Measurements from ENCODE around the gene ASB12. TPM values are rescaled to one million over a fixed set of nuclear protein-coding genes. Genes with fewer than 3 reads are reported as not detected.

Gene ASB12
- total and polyA plus RNA-seq, 10 of the 15 experiments (the other 5 are each of a cell fraction or from before 2014, with no cell fraction given): 0.07 to 0.35 (median 0.14) TPM; not detected in 6

DNA sequence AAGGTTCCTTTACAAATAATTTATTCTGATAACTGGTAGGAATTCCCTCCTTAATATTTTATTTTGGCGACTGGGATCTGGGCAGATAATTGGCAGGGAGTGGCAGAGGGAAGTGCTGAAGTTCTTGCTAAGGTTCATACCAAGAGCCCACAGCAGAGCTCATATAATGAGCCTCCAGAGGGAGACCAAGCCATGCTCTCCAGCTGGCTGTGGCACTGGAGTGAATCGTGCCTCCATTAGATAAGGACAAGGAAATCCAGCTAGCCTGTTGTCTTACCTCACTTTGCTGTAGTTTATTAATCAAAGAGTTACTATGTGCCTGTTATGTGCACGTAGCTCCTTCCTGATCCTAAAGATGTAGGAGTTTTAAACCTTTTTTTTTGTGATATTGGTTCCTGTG, 1.3 kb downstream of the ASB12 start:
- DNase-seq (ENCODE audit: low read depth, low spot score) (no peak), FAIRE-seq (no peak), ATAC-seq (no peak)
- ChIA-PET RAD21 (ENCODE audit: unreplicated experiment) (no interaction called here), CTCF (no interaction called here), SMC1A (ENCODE audit: uncharacterized antibody, unreplicated experiment) (no interaction called here), POLR2A (no interaction called here)
- no peaks in the 10 kb centered on the region for H3K36me3 ChIP-seq (ENCODE audit: control insufficient read depth in 2 of 2, insufficient read depth in 2 of 2, low read length in 1 of 2)
- H4K20me1 ChIP-seq (ENCODE audit: control insufficient read depth, insufficient read depth): no peaks in the 10 kb centered on the region
- intact Hi-C loops (cut with micrococcal nuclease; ENCODE audit: unreplicated experiment) (no loop called here), in situ Hi-C loops (cut with MboI) (no loop called here)
- no TSS peak for BruUV-seq (replicated peaks)
- H2AFZ ChIP-seq (ENCODE audit: control insufficient read depth, low read depth, low read length): no peak overlapping the region
- 3% methylated on average over 3 of the region's 3 CpGs for WGBS (ENCODE audit: insufficient coverage, insufficient replicate concordance, low lambda C conversion rate, missing lambda C conversion rate)
- no peak overlapping the region for H3K4me2 ChIP-seq (ENCODE audit: control insufficient read depth, insufficient read depth)
- no peak overlapping the region for H3K9ac ChIP-seq (ENCODE audit: control insufficient read depth, insufficient read depth, low read length)
- H3K79me2 ChIP-seq (ENCODE audit: control insufficient read depth, insufficient read depth, low read length): no peaks in the 10 kb centered on the region
- H3K27me3 ChIP-seq (replicated peaks in 1 of 2; ENCODE audit: control insufficient read depth in 2 of 2, insufficient read depth in 2 of 2, low read length in 1 of 2): no peaks in the 10 kb centered on the region
- no peak overlapping the region for H3K27ac ChIP-seq (ENCODE audit: control insufficient read depth, insufficient read depth)
- H3K4me3 ChIP-seq: no peak overlapping the region
- H3K4me1 ChIP-seq (ENCODE audit: control insufficient read depth, insufficient read depth, low read length): no peaks in the 10 kb centered on the region
- no peaks in the 10 kb centered on the region for H3K9me3 ChIP-seq (replicated peaks; ENCODE audit: control insufficient read depth, insufficient read depth, low read length)
- TF ChIP-seq SIN3A (IDR thresholded peaks at IDR 0.05; ENCODE audit: low read depth, low read length) (no peak), NFYA (IDR thresholded peaks at IDR 0.05; ENCODE audit: borderline replicate concordance, low read depth, low read length) (no peak), SRF (IDR thresholded peaks at IDR 0.05; ENCODE audit: low read depth in 2 of 2, low read length in 2 of 2) (no peak), BHLHE40 (IDR thresholded peaks at IDR 0.05; ENCODE audit: borderline replicate concordance in 1 of 2, low read depth in 2 of 2, low read length in 1 of 2) (no peak), NFIC (IDR thresholded peaks at IDR 0.05; ENCODE audit: low read depth, low read length) (no peak), GABPA (IDR thresholded peaks at IDR 0.05; ENCODE audit: low read depth) (no peak)
- TF ChIP-seq, protein P1, sequence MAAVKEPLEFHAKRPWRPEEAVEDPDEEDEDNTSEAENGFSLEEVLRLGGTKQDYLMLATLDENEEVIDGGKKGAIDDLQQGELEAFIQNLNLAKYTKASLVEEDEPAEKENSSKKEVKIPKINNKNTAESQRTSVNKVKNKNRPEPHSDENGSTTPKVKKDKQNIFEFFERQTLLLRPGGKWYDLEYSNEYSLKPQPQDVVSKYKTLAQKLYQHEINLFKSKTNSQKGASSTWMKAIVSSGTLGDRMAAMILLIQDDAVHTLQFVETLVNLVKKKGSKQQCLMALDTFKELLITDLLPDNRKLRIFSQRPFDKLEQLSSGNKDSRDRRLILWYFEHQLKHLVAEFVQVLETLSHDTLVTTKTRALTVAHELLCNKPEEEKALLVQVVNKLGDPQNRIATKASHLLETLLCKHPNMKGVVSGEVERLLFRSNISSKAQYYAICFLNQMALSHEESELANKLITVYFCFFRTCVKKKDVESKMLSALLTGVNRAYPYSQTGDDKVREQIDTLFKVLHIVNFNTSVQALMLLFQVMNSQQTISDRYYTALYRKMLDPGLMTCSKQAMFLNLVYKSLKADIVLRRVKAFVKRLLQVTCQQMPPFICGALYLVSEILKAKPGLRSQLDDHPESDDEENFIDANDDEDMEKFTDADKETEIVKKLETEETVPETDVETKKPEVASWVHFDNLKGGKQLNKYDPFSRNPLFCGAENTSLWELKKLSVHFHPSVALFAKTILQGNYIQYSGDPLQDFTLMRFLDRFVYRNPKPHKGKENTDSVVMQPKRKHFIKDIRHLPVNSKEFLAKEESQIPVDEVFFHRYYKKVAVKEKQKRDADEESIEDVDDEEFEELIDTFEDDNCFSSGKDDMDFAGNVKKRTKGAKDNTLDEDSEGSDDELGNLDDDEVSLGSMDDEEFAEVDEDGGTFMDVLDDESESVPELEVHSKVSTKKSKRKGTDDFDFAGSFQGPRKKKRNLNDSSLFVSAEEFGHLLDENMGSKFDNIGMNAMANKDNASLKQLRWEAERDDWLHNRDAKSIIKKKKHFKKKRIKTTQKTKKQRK (IDR thresholded peaks at IDR 0.05; ENCODE audit: low read depth, low read length): no peak
- TF ChIP-seq, protein P2, sequence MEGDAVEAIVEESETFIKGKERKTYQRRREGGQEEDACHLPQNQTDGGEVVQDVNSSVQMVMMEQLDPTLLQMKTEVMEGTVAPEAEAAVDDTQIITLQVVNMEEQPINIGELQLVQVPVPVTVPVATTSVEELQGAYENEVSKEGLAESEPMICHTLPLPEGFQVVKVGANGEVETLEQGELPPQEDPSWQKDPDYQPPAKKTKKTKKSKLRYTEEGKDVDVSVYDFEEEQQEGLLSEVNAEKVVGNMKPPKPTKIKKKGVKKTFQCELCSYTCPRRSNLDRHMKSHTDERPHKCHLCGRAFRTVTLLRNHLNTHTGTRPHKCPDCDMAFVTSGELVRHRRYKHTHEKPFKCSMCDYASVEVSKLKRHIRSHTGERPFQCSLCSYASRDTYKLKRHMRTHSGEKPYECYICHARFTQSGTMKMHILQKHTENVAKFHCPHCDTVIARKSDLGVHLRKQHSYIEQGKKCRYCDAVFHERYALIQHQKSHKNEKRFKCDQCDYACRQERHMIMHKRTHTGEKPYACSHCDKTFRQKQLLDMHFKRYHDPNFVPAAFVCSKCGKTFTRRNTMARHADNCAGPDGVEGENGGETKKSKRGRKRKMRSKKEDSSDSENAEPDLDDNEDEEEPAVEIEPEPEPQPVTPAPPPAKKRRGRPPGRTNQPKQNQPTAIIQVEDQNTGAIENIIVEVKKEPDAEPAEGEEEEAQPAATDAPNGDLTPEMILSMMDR (IDR thresholded peaks at IDR 0.05 in 2 of 3, conservative IDR thresholded peaks at IDR 0.05 in 1 of 3; ENCODE audit: control insufficient read depth in 2 of 3, extremely low read depth in 1 of 3, insufficient read depth in 1 of 3, low read depth in 3 of 3, low read length in 3 of 3): 0 out of 6 replicates have a peak, but pooled peaks of 1 of the 3 experiments have one; percentile 2

Measured in GM12878 (cell line).